SU-DHL-6 (cell line): ENCODE results near the gene TBC1D5.

Experiments
- CTCF ChIP-seq: fragments of 200-600 bp; sonication (generic); IDR thresholded peaks from one replicate; pipeline ENCODE4 v1.5.1; 2017; ENCODE audit warnings: antibody characterized with exemption, mild to moderate bottlenecking, low read length, moderate library complexity; ENCODE audit not compliant: insufficient read depth, poor library complexity, severe bottlenecking
- EZH2phosphoT487 ChIP-seq: fragments of 200-600 bp; sonication (generic), shearing (Covaris generic); conservative IDR thresholded peaks from 2 replicates; pipeline ENCODE4 v1.6.1; 2018; ENCODE audit warnings: mild to moderate bottlenecking, antibody characterized with exemption, low read length, moderate library complexity, mixed read lengths

DNA sequence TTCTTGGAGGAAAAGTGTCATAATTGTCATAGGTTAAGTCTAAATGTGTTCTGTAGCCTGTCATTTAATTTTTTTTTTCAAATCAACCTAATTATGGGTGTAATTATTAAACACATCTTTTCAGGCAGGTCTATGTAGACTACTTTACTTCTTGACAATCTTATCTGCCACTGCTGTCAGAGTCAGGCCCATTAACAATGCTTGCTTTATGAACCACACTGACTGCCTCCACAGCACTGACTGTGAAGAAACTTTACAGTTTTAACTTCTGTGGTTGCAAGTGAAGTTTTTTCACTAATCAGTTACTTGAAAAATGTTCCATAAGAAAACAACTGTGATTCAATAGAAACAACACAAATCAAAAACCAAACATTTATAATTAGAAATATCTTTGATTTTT is 449.9 kb downstream of the TBC1D5 start:
- TF ChIP-seq CTCF (no peak), EZH2phosphoT487 (no peak)
